Muscle of arm (tissue), 12 donors: ENCODE data around the gene OSBPL1A. TPM values are rescaled to one million over a fixed set of nuclear protein-coding genes. Genes with fewer than 3 reads are reported as not detected.
A peak's percentile ranks its signal among the peaks of the same experiment; 100 is the strongest.

Experiments used
- DNase-seq: peaks from one replicate; pipeline ENCODE4 v3.0.0-alpha.2; 2013
- polyA plus RNA-seq, 12 donors: library from polyadenylated mRNA; unstranded; fragments of 120-200 nt; gene quantifications; one replicate each; pipeline ENCODE4 v1.2.1, GENCODE V29; 2013; ENCODE audit not compliant: insufficient read length in 12 of 12

The OSBPL1A gene
- polyA plus RNA-seq, 12 donors = 51.1 to 81.2 (median 59.8) TPM; not detected in 1

DNA sequence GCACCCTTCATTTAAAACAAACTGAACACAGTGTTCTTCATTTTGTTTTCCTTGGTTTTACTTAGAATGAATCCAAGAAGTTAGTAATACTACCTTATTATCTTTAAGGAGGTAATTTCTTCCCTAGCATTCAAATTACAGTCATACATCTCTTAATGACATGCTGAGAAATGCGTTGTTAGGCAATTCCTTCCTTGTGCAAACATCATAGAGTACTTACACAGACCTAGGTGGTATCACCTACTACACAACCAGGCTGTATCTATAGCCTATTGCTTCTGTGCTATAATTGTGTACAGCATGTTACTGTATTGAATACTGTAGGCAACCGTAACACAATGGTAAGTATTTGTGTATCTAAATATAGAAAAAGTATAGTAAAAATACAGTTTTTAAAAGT, 267.1 kb downstream of the OSBPL1A start:
- DNase-seq = no peak

DNA sequence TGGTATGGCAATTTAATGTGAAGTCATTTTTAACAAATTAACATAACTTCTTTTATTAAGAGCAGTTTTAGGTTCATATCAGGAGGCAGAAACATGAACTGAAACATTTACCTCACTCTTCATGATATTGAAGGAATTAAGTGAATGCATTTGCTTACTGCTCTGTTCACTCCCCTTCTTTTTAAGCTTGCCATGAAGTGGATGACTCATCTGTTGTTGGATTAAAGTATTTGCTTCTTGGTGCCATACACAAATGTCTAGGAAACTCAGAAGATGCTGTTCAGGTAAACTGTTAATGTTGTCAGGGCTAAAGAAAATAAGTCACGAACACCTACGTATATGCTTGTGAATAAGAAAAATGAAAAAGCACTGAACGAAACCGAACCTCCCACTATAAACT, 268.9 kb downstream of the OSBPL1A start:
- DNase-seq = no peak

DNA sequence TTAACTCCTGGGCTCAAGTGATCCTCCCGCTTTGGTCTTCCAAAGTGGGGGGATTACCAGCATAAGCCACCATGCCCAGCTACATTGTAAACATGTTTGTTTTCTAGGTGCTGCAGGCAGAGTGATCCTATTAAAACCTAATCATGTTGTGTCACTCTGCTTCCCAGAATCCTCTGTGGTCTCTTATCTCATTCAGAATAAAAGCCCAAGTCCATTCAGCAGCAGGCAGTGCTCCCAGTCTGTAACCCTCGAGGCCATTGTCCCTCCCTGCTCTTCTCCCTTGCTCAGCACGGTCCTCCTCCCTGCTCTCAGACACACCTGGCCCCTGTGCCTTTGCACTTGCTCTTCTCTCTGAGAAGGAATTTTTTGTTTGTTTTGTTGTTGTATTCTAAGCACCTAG, 269.9 kb downstream of the OSBPL1A start:
- DNase-seq = no peak

DNA sequence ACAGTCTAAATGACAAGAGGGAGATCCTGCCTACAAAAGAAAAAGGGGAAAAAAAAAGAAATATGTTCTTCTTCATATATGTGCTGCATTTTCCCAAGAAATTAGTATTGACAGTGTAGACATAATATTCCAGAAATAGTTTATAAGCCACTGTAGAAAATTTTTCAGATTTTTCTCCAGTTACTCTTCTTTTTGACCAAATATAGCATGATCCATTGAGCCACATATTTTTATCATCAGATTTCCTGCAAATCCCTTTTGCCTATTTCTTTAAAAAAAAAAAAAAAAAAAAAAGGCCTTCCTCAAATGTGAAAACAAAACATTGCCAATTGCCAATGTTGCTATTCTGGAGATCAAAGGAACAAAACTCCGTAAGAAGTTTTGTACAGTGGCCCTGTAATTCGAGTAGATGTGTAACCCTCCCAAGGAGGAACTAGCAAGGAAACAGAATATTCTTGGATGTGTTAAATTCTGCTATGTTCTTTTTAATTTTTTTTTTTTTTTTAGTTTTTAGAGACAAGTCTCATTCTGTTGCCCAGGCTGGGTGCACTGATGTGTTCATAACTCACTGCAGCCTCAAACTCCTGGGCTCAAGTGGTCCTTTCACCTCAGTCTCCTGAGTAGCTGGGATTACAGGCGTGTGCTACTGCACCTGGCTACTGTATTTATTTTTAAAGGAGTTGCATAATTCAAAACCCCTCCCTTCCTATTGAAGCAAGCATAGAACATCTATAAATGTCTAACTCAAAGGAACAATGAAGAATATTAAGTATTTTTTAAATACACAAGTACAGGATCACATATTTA, 271.3 kb downstream of the OSBPL1A start:
- DNase-seq = no peak

DNA sequence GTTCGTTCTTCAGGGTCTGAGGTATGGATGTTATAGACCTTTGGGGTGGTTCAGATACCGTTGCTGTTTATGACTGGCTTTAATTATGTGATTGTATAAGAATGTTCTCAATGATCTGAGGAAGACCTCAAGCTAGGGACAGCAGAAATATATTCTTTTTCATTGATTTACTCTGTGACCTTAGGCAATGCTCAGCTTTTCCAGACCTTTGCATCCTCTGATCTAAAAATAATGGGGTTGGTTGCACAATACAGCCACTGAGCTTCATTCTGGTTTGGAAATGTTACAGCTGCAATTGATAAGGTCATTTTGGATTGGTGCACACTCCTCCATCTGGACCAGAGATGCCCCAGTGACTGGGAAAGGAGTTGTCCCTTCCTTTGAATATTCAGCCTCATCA, 276.0 kb downstream of the OSBPL1A start:
- no peak for DNase-seq

DNA sequence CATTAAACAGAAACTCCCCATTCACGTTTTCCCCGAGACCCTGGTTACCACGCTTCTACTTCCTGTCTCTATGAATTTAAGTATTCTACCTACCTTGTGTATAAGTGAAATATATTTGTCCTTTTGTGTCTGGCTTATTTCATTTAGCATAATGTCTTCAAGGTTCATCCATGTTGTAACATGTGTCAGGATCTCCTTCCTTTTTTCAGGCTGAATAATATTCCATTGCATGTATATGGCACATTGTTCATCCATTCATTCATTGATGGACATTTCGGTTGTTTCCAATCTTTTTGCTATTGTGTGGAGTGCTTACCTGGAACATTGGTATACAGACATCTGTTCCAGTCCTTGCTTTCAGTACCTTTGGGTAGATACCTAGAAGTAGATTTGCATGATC, 276.9 kb downstream of the OSBPL1A start:
- DNase-seq = no peak

DNA sequence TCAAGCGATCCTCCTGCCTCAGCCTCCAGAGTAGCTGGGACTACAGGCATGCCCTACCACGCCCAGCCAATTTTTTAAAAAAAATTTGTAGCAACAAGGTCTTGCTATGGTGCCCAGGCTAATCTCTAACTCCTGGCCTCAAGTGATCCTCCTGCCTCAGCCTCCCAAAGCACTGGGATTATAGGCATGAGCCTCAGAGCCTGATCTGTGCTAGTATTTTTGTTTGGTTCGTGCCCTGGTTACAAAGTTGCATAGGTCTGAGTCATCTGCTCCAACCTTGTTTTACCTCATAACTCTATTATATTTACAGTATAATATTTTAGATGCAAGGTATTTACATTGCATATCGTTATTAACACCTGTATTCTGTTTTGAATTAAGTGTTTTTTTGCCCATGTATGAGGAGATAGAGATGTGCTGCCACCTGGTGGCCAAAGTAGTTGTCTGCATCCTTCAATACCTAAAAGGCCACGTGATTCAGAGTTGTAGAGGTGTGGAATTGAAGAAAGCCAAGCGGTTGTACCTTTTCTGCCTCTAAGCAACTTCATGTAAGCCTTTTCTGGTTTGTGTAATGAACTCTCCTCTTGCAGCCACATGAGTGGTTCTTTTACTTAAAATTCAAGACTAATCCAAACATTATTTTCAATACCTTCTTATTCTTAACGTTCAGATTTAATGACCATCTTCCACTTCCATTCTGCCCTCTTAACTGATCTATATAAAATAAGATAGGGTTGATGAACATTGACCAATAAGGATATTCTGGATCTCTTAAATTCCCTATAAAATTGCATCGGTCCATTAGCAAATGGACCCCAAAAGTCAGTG, 278.7 kb downstream of the OSBPL1A start:
- DNase-seq = peak; percentile 77

DNA sequence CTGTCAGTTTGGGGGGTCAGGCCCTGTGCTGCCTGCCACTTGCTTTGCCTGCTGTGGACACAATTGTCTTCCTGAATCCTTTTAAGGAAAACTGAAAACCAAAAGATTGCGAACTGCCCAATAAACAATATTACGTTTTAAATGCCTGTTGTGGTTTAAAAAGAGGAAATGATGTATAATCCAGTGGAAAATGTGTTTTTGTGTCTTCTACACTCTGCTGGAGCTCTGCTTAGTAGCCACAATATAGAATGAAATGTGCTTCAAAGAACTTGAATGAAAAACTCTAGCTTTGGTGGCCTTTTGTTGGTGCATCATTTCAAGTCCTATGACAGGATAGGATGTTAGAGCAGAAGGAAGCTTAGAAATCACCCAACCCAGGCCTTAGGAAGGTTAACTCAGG, 282.0 kb downstream of the OSBPL1A start:
- DNase-seq = no peak

DNA sequence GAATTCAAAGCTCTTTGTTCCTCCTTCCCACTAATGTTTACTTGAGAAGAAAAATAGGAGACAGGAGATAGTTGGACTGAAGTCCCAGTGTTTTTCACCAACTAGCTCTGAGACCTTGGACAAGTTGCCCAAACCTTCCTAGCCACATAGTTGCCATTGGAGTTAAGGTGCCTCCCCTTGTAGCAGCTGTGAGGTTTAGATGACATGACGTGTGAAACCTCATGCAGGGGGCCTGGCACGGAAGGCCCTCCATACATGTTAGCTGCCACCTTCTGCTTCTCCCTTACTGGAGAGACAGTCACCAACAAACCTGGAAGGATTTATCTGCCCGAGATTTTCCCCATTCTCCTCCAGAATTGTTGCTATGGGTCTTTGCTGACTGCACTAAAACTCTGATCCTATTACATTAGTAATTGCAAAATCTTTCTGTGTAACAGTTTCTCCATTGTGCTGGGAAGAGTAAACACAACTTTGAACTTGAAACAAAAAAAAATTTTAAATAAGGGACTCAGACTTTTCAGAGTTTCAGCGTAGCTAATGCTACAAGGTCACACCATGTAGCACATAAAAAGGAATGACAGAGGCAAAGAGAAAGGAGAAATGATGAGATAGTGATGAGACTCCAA, 282.6 kb downstream of the OSBPL1A start:
- DNase-seq = no peak

DNA sequence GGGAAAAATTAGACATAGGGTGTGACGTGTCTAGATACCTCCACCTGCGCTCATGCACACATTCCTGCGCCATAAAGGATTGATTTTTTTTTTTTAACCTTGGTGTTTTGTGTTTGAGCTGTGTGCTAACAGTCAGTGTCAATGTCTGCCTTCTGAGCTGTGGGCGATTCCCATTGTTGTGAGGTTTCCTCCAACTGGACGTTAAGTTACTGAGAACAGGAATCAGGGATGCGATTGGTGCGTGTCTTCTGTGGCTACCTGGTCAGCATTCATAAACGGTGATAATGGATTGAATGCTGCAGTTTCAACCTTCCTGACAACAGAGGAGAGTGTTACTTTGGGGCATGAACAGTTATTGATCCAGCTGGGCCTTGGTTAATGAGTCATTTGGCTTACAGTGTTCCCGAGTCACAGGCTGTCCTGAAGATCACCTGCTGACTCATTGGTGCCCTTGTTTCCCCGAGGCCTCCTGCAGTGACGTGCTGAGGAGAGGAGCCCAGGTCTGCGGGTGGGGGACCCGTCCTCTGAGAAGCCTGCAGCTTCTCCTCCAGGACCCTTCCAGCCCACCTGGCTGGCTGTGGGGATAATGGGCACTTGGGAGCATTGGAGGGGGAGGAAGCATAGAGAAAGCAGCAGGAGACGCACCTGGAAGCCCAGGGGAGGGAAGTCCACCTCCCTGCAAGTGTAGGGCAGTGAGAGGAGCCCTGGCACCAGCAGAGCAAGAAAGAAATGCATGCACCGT, 284.6 kb downstream of the OSBPL1A start:
- DNase-seq = no peak

DNA sequence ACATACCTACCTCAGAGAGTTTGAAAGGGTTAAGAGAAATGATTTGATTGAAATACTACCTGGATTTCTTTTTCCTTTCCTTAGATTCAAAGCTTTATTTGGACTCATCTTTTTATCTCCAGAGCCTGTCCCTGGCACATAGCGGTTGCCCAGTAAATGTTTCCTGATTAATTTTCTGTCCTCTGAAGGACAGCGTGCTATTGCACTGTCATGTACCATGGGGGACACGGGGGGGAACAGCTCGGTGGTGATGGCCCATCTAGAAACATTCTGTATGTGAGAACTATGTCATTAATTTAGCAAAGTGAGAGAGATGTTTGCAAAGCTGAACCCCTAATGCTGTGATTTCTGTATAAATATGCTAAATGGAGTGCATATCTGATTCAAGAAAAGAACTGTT, 285.2 kb downstream of the OSBPL1A start:
- DNase-seq = no peak

Other genes with a start within 250 kb of the OSBPL1A start
- gene IMPACT, start 28.8 kb upstream of the OSBPL1A start, polyA plus RNA-seq = 10 to 100 TPM in 11 of 12 donors, not detected in 1; 31.5 to 52.8 (median 43.1) TPM
- gene HRH4, start 62.8 kb upstream of the OSBPL1A start, polyA plus RNA-seq = under 1 TPM in 5 of 12 donors, not detected in 7; 0.09 to 0.18 (median 0.13) TPM